AG09309 (cell line): ENCODE measurements around the gene CORIN.
"Not testable (repeated sequence)": the region's sequence is repeated elsewhere in the genome, so short reads cannot be mapped to it uniquely, and the experiment has no call there.

ENCODE experiments used
- DNase-seq: peaks from one replicate; pipeline ENCODE4 v3.0.0-alpha.2; 2010; ENCODE audit warnings: low read depth
- H3K4me3 ChIP-seq: 2 replicates; pipeline ENCODE4 v1.5.1; 2011; ENCODE audit warnings: mild to moderate bottlenecking, low read depth, low read length, moderate library complexity; ENCODE audit not compliant: control insufficient read depth
- TF ChIP-seq, protein P1 (sequence below): IDR thresholded peaks from 2 replicates; pipeline ENCODE4 v1.5.1; 2011; ENCODE audit warnings: mild to moderate bottlenecking, low read depth, low read length, inconsistent platforms; ENCODE audit not compliant: insufficient read depth, control insufficient read depth; ENCODE audit errors: missing control alignments

Gene CORIN

DNA sequence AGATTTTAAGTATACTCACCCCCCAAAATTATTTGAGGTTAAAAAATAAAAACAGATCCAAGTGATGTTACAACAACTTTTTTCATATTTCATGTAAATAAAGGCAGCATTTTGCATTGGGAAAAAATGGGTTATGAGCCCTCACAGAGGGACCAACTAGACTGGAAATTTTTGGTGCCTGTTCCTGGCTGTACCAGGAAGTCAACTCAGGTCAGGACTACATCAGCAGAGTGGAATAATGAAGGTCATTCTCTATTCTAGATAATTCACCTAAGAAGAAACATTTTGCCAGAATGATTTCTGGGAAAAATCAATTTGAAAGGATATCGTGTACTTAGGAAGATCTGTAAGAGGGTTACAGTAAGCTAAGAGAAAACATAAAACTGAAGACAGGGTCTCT lies 66.8 kb downstream of the CORIN start:
- no peak for DNase-seq
- no peak overlapping the region for H3K4me3 ChIP-seq
- TF ChIP-seq, protein P1, sequence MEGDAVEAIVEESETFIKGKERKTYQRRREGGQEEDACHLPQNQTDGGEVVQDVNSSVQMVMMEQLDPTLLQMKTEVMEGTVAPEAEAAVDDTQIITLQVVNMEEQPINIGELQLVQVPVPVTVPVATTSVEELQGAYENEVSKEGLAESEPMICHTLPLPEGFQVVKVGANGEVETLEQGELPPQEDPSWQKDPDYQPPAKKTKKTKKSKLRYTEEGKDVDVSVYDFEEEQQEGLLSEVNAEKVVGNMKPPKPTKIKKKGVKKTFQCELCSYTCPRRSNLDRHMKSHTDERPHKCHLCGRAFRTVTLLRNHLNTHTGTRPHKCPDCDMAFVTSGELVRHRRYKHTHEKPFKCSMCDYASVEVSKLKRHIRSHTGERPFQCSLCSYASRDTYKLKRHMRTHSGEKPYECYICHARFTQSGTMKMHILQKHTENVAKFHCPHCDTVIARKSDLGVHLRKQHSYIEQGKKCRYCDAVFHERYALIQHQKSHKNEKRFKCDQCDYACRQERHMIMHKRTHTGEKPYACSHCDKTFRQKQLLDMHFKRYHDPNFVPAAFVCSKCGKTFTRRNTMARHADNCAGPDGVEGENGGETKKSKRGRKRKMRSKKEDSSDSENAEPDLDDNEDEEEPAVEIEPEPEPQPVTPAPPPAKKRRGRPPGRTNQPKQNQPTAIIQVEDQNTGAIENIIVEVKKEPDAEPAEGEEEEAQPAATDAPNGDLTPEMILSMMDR, result no peak

DNA sequence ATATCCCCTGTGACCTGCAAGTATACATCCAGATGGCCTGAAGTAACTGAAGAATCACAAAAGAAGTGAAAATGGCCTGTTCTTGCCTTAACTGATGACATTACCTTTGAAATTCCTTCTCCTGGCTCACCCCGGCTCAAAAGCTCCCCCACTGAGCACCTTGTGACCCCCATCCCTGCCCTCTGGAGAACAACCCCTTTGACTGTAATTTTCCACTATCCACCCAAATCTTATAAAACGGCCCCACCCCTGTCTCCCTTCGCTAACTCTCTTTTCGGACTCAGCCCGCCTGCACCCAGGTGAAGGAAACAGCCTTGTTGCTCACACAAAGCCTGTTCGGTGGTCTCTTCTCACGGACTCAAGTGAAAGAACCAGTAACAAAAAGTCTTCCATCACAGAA lies 69.9 kb downstream of the CORIN start:
- not testable (repeated sequence) for H3K4me3 ChIP-seq, DNase-seq

DNA sequence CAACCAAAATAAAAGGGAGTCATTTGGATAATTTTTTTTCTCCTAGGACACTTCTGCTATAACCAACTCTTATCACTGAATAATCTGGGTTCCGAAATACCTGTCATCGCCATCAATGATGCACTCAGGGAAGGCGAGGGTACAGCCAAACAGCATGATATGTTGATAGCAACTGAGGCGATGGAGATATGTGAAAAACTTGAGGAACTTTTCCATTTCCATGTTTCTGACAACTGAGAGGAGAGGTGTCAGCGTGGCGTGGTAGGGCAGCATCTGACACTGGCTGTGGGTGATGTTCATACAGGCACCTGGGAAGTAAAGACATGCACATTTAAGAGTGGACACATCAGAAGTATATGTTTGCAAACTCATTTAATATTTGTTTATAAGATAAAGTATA lies 74.6 kb downstream of the CORIN start:
- DNase-seq, result no peak
- no peak overlapping the region for H3K4me3 ChIP-seq
- TF ChIP-seq, protein P1, result no peak

DNA sequence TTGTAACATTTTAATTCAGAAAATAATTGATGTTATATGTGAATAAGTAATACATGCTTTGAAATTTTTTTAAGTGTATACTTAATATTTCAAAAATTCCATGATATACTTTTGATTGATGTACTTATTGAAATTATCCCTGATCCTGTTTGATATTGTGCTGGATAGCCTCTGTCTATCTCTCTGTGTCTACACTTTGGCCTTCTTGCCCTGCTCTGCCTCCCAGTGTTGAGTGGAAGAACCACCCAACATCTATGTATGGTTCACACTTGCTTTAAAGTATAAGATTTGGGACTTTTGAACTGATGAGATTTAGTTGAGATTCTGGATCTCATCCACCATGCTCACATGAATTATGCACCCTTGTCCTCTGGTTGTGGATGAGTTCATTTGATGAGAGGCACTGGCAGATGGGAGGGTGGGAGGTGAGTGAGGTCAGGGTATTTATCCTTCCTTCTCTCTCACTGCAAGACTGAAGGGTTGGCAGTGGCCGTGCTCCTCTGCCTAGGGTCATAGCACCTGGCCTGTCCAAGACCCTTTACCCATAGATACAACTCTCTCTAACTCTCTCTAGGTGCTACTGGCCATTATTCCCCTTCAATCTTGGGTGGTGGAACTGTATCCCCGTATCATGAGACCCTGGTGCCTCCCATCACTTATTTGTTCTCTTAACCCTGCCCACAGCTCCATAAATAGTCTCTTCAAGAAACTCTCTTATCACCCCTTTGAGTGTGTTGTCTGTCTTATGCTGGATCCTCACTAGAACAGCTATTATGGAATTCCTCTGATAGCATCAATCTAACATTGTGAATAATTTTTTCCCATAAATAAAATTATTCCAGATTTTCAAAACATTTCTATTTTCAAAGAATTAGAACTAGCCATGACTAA lies 75.2 kb downstream of the CORIN start:
- TF ChIP-seq, protein P1, result no peak
- DNase-seq, result no peak
- H3K4me3 ChIP-seq, result no peak overlapping the region

DNA sequence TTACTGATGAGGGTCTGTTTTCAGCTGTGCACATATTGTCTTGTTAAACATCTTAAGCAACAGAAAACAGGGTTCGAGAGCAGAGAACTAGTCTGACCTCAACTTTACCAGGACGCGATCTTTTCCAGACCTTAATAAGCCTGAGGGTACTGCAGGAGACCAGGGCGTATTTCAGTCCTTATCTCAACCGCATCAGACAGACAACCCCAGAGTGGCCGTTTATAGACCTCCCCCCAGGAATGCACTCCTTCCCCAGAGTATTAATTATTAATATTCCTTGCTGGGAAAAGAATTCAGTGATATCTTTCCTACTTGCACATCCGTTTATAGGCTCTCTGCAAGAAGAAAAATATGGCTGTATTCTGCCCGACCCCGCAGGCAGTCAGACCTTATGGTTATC lies 84.6 kb downstream of the CORIN start:
- DNase-seq, H3K4me3 ChIP-seq: not testable (repeated sequence)

DNA sequence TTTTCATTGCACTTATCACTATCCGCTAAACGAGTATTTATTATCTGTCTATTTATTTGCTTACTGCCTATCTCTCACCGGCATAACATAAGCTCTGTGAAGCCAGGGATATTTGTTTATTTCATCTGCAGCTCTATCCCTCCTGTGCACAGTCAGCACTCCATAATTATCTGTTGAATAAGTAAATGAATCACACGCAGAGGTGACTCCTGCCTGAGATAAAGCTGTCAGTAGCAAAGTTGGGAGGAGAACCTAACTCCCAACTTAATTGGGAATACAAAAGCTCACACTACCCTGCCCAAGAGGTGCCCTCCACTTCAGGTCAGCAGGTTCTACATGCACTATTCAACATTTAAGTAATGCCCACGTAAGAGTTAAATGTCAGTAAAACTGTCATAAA lies 85.7 kb downstream of the CORIN start:
- DNase-seq, result no peak
- no peak overlapping the region for H3K4me3 ChIP-seq
- TF ChIP-seq, protein P1, result no peak

DNA sequence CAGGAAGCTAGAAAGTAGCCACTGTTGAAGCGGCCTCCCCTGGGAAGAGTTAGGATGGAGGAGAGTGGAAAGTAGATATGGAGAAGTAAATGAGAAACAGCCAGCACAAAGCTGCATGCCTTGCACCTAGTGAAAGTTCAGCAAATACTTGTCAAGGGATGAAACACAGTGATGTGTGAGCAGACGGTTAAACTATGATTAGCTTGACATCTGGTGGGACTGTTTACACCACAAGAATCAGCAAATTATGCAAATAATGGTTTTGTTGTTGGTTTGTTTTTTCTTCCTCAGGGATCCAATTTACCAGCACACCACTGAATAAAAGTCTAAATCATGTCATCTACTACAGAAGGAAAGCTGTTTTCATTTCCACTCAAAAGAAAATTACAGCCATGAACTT lies 87.1 kb downstream of the CORIN start:
- no peak for DNase-seq
- no peak overlapping the region for H3K4me3 ChIP-seq
- TF ChIP-seq, protein P1, result no peak

DNA sequence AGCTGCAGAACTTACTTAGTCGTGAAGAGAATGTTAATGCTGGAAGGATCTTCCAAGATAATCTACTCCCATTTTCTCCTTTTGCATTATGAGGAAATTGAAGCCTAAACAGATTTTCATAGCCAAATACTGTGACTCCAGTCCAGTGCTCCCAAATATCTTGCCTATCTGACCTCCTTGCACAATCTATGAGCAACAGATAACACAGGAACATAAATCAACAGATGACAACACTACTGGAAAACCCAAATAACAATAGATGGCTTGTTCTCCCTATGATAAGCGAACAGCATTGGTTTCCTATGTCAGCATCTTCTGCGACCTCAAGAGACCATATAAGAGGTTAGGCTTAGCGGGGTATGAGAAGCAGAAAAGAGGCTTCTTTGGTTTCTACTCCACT lies 88.0 kb downstream of the CORIN start:
- TF ChIP-seq, protein P1, result no peak

More for the DNA sequence above, 88.0 kb downstream of the CORIN start:
- no peak overlapping the region for H3K4me3 ChIP-seq
- DNase-seq, result no peak
